HG03045 (cell line): ENCODE measurements around the gene GEMIN7.

Experiments
- ATAC-seq: cut with Tn5 transposase; IDR thresholded peaks from one replicate; pipeline ENCODE4 v1.9.1; 2021; ENCODE audit warnings: mild to moderate bottlenecking, moderate library complexity; ENCODE audit not compliant: unreplicated experiment

The GEMIN7 gene

GRCh38 chr19:45059258-45059965 is 19.6 kb upstream of the GEMIN7 start:
- no peak for ATAC-seq

- no peak for ATAC-seq
Observed at GRCh38 chr19:45061965-45062364, 17.1 kb upstream of the GEMIN7 start.

- ATAC-seq = no peak
Observed at GRCh38 chr19:45063851-45064801, 14.9 kb upstream of the GEMIN7 start.

GRCh38 chr19:45066921-45067661 is 12.0 kb upstream of the GEMIN7 start:
- ATAC-seq = no peak

- ATAC-seq = no peak
Observed at GRCh38 chr19:45068041-45068440, 11.0 kb upstream of the GEMIN7 start.

GRCh38 chr19:45069056-45069455 is 10.0 kb upstream of the GEMIN7 start:
- ATAC-seq = no peak

- ATAC-seq = no peak
Observed at GRCh38 chr19:45070214-45070613, 8.8 kb upstream of the GEMIN7 start.

GRCh38 chr19:45070861-45071544 is 8.1 kb upstream of the GEMIN7 start:
- no peak for ATAC-seq

GRCh38 chr19:45071545-45071938 is 7.5 kb upstream of the GEMIN7 start:
- ATAC-seq = no peak

- no peak for ATAC-seq
Observed at GRCh38 chr19:45071969-45072790, 6.9 kb upstream of the GEMIN7 start.

- ATAC-seq = peak; percentile 1
Observed at GRCh38 chr19:45074744-45075300, 4.2 kb upstream of the GEMIN7 start.

- peak; percentile 52 for ATAC-seq
Observed at GRCh38 chr19:45075301-45076028, 3.6 kb upstream of the GEMIN7 start.

- ATAC-seq = peak; percentile 37
Observed at GRCh38 chr19:45076029-45076850, 2.8 kb upstream of the GEMIN7 start, which contains the start of gene ZNF296. TSS of gene ZNF296 (minus strand) at chr19:45076478. CDS start at chr19:45076373, 105 bp downstream.

GRCh38 chr19:45076851-45077730 is 2.0 kb upstream of the GEMIN7 start:
- no peak for ATAC-seq

GRCh38 chr19:45078390-45079062 is 534 bp upstream of the GEMIN7 start:
- no peak for ATAC-seq

- ATAC-seq = no peak
Observed at GRCh38 chr19:45079911-45080370, 881 bp downstream of the GEMIN7 start.
